HCT116 (cell line): ENCODE results near the gene UBE4A. TPM values are rescaled to one million over a fixed set of nuclear protein-coding genes. Genes with fewer than 3 reads are reported as not detected.
"Not testable (repeated sequence)": the region's sequence is repeated elsewhere in the genome, so short reads cannot be mapped to it uniquely, and the experiment has no call there.

Experiments used
- ATAC-seq: fragments of 200-7000 bp; cut with Tn5 transposase; 2 replicates; pipeline ENCODE4 v1.9.1; 2020; ENCODE audit warnings: mild to moderate bottlenecking, moderate library complexity
- BruUV-seq: library from RNA; stranded (reverse); fragments of 400-500 nt; replicated peaks from 2 replicates; lab custom pipeline; 2021; lab: Mats Ljungman, UMichigan
- CTCF ChIA-PET: fragments of 300-600 bp; sonication (Branson Sonifier 250); formaldehyde crosslinking; loops from one replicate; lab custom pipeline; 2021; ENCODE audit warnings: antibody characterized with exemption; lab: Charles Lee
- POLR2A ChIA-PET: fragments of 300-600, 350-600 bp; sonication (Branson Sonifier 250); formaldehyde crosslinking; loops from one replicate; lab custom pipeline; 2021; ENCODE audit warnings: antibody characterized with exemption; lab: Charles Lee
- RAD21 ChIA-PET, 2 experiments: fragments of 300-600 bp; sonication (Branson Sonifier 250); formaldehyde crosslinking; loops; one replicate each; lab custom pipeline; 2023; ENCODE audit warnings: low total read pairs in 2 of 2; ENCODE audit not compliant: uncharacterized antibody in 2 of 2, unreplicated experiment in 2 of 2, low non-redundant PET in 1 of 2; lab: Charles Lee
- DNase-seq: peaks from one replicate; pipeline ENCODE4 v3.0.0-alpha.2; 2010; ENCODE audit warnings: low read depth, low spot score
- H2AFZ ChIP-seq: fragments of 200-600 bp; shearing (Covaris generic), sonication (generic); 2 replicates; pipeline ENCODE4 v1.6.1; 2017; ENCODE audit warnings: low read depth, mixed run types, mixed read lengths, antibody characterized with exemption, low read length; ENCODE audit not compliant: poor library complexity, severe bottlenecking
- H3K27ac ChIP-seq: 2 replicates; pipeline ENCODE4 v1.5.1; 2012; ENCODE audit warnings: low read depth, low read length
- H3K27me3 ChIP-seq: fragments of 200-600 bp; sonication (generic); 2 replicates; pipeline ENCODE4 v1.6.1; 2016; ENCODE audit warnings: mixed run types, low read length, mixed read lengths; ENCODE audit not compliant: insufficient read depth
- H3K36me3 ChIP-seq, 2 experiments: fragments of 200-500 bp in 1 of 2; fragments of 200-600 bp in 1 of 2; sonication (Bioruptor generic) in 1 of 2; sonication (generic) in 1 of 2; 2 replicates each; pipeline versions ENCODE4 v1.5.1 to v1.6.1; 2014 to 2016; ENCODE audit warnings: low read length in 2 of 2, inconsistent platforms in 1 of 2, mixed read lengths in 1 of 2, mixed run types in 1 of 2; ENCODE audit not compliant: insufficient read depth in 2 of 2, control insufficient read depth in 1 of 2
- H3K4me1 ChIP-seq, 2 experiments: fragments of 200-600 bp in 1 of 2; sonication (generic) in 1 of 2; 2 replicates each; pipeline versions ENCODE4 v1.5.1 to v1.6.1; 2012 to 2017; ENCODE audit warnings: low read length in 2 of 2, inconsistent platforms in 1 of 2, mild to moderate bottlenecking in 1 of 2, mixed read lengths in 1 of 2, mixed run types in 1 of 2, moderate library complexity in 1 of 2; ENCODE audit not compliant: insufficient read depth in 2 of 2, control insufficient read depth in 1 of 2
- H3K4me2 ChIP-seq: fragments of 200-600 bp; sonication (generic); 2 replicates; pipeline ENCODE4 v1.6.1; 2017; ENCODE audit warnings: mixed run types, low read length, mixed read lengths
- H3K4me3 ChIP-seq, 2 experiments: fragments of 200-600 bp in 1 of 2; sonication (generic) in 1 of 2; replicated peaks in 1 of 2; 2 replicates each; pipeline ENCODE4 v1.5.1; 2011 to 2016; ENCODE audit warnings: low read length in 2 of 2, control low read depth in 1 of 2, low read depth in 1 of 2, mild to moderate bottlenecking in 1 of 2, mixed read lengths in 1 of 2, mixed run types in 1 of 2
- H3K79me2 ChIP-seq: fragments of 200-600 bp; sonication (generic); 2 replicates; pipeline ENCODE4 v1.6.1; 2017; ENCODE audit warnings: mild to moderate bottlenecking, mixed run types, low read length, moderate library complexity, mixed read lengths; ENCODE audit not compliant: insufficient read depth
- H3K9ac ChIP-seq: fragments of 200-600 bp; sonication (generic); 2 replicates; pipeline ENCODE4 v1.6.1; 2016; ENCODE audit warnings: low read length, mixed read lengths
- H3K9me2 ChIP-seq: fragments of 200-600 bp; sonication (generic), shearing (Covaris generic); 2 replicates; pipeline ENCODE4 v1.6.1; 2017; ENCODE audit warnings: mixed run types, mild to moderate bottlenecking, moderate library complexity; ENCODE audit not compliant: insufficient read depth
- H3K9me3 ChIP-seq, 2 experiments: fragments of 200-500 bp in 1 of 2; fragments of 200-600 bp in 1 of 2; sonication (Bioruptor generic) in 1 of 2; sonication (generic) in 1 of 2; 2 replicates each; pipeline ENCODE4 v1.6.1; 2014 to 2017; ENCODE audit warnings: low read length in 2 of 2, mixed read lengths in 2 of 2, inconsistent platforms in 1 of 2, low read depth in 1 of 2, mild to moderate bottlenecking in 1 of 2, mixed run types in 1 of 2, moderate library complexity in 1 of 2; ENCODE audit not compliant: control insufficient read depth in 1 of 2, insufficient read depth in 1 of 2
- H4K20me1 ChIP-seq: fragments of 200-600 bp; sonication (generic), shearing (Covaris generic); 2 replicates; pipeline ENCODE4 v1.6.1; 2017; ENCODE audit warnings: mixed run types, mild to moderate bottlenecking, moderate library complexity; ENCODE audit not compliant: insufficient read depth
- CBX3 ChIP-seq: IDR thresholded peaks from 2 replicates; pipeline ENCODE4 v1.6.1; 2012; ENCODE audit warnings: low read depth
- ELF1 ChIP-seq: IDR thresholded peaks from 2 replicates; pipeline ENCODE4 v1.6.1; 2012; ENCODE audit warnings: low read depth, borderline replicate concordance
- FOSL1 ChIP-seq: IDR thresholded peaks from 2 replicates; pipeline ENCODE4 v1.6.1; 2012; ENCODE audit warnings: low read depth
- JUND ChIP-seq: IDR thresholded peaks from 2 replicates; pipeline ENCODE4 v1.6.1; 2012
- SIN3A ChIP-seq: IDR thresholded peaks from 2 replicates; pipeline ENCODE4 v1.6.1; 2012; ENCODE audit warnings: low read depth
- TCF7L2 ChIP-seq: IDR thresholded peaks from 2 replicates; pipeline ENCODE4 v1.7.0; 2011; ENCODE audit warnings: borderline replicate concordance, inconsistent platforms; ENCODE audit not compliant: insufficient read depth, insufficient read length; ENCODE audit errors: extremely low read depth
- ZNF274 ChIP-seq: fragments of 200-500 bp; sonication (Bioruptor generic); IDR thresholded peaks from 2 replicates; pipeline ENCODE4 v1.6.1; 2014; ENCODE audit warnings: mild to moderate bottlenecking, low read depth, low read length, inconsistent platforms
- intact Hi-C: fragments of 100-400 bp; cut with micrococcal nuclease; formaldehyde crosslinking; loops from 2 replicates; pipeline ENCODE4 v1.10.0; 2022
- total RNA-seq: library from RNA; stranded (reverse); gene quantifications from one replicate; pipeline ENCODE4 v1.2.1, GENCODE V29; 2021; ENCODE audit not compliant: unreplicated experiment

UBE4A gene
- total RNA-seq, 1 experiment from 2014 or later = 49.9 TPM

- ATAC-seq (peak; percentile 71), DNase-seq (peak; percentile 33)
- Histone ChIP-seq H3K9me3 (no peaks in the 10 kb centered on the region), H4K20me1 (no peaks in the 10 kb centered on the region), H3K79me2 (no peaks in the 10 kb centered on the region), H2AFZ (no peak overlapping the region), H3K9me2 (no peaks in the 10 kb centered on the region), H3K4me3 (no peak overlapping the region), H3K4me1 (peaks cover 0 to 13% of the 10 kb centered on the region in 2 experiments; a peak in 2 of 4 replicates), H3K4me2 (peak overlapping the region; percentile 24), H3K36me3 (no peaks in the 10 kb centered on the region), H3K9ac (no peak overlapping the region), H3K27me3 (no peaks in the 10 kb centered on the region), H3K27ac (no peak overlapping the region)
- TF ChIP-seq TCF7L2 (no peak), JUND (peak; percentile 40), SIN3A (0 out of 2 replicates have a peak, but pooled peaks have one; percentile 29), CBX3 (0 out of 2 replicates have a peak, but pooled peaks have one; percentile 25), ZNF274 (no peak), FOSL1 (peak; percentile 37), ELF1 (0 out of 2 replicates have a peak, but pooled peaks have one; percentile 18)
- CTCF ChIA-PET = no interaction called here
- POLR2A ChIA-PET = no interaction called here
- intact Hi-C loops = no loop called here
- RAD21 ChIA-PET = interaction anchor here in 1 of 2 experiments (0.6 kb wide), 1 partner anchor 21 kb away, joined by 3 read pairs; the partner anchor contains the start of gene KMT2A
- no TSS peak for BruUV-seq
Observed at GRCh38 chr11:118415739-118416068, 56.3 kb downstream of the UBE4A start.

- H3K4me2 ChIP-seq, DNase-seq, H4K20me1 ChIP-seq, CTCF ChIA-PET, H3K9me3 ChIP-seq, H3K9ac ChIP-seq, H3K27me3 ChIP-seq, H3K36me3 ChIP-seq, H3K9me2 ChIP-seq, POLR2A ChIA-PET, intact Hi-C loops, RAD21 ChIA-PET, BruUV-seq, H3K27ac ChIP-seq, H3K4me3 ChIP-seq, H3K79me2 ChIP-seq, H2AFZ ChIP-seq, ATAC-seq: not testable (repeated sequence)
- peaks cover 0 to 13% of the 10 kb centered on the region in 2 experiments; a peak in 2 of 4 replicates for H3K4me1 ChIP-seq
Observed at GRCh38 chr11:118416900-118417299, 57.5 kb downstream of the UBE4A start.
